Skeletal muscle cell (primary cell): ENCODE results near the gene DPH1.

Source experiments
- DNase-seq: peaks from one replicate; pipeline ENCODE4 v3.0.0-alpha.2; 2010; ENCODE audit warnings: low read depth
- H3K4me3 ChIP-seq: 2 replicates; pipeline ENCODE4 v1.5.1; 2011; ENCODE audit warnings: low read depth, mild to moderate bottlenecking, control low read depth, low read length, moderate library complexity

Gene DPH1

GRCh38 chr17:2057760-2058585 is 28.0 kb downstream of the DPH1 start:
- H3K4me3 ChIP-seq = peak overlapping the region; percentile 42
- no peak for DNase-seq

- peak overlapping the region; percentile 42 for H3K4me3 ChIP-seq
- DNase-seq = no peak
Observed at GRCh38 chr17:2058586-2059546, 28.9 kb downstream of the DPH1 start.

- peak overlapping the region; percentile 42 for H3K4me3 ChIP-seq
- DNase-seq = no peak
Observed at GRCh38 chr17:2059547-2060384, 29.8 kb downstream of the DPH1 start.

GRCh38 chr17:2060385-2060658 is 30.4 kb downstream of the DPH1 start:
- no peak overlapping the region for H3K4me3 ChIP-seq
- no peak for DNase-seq

- no peak overlapping the region for H3K4me3 ChIP-seq
- no peak for DNase-seq
Observed at GRCh38 chr17:2060681-2061440, 30.9 kb downstream of the DPH1 start.

- H3K4me3 ChIP-seq = no peak overlapping the region
Observed at GRCh38 chr17:2061441-2061958, 31.5 kb downstream of the DPH1 start.

GRCh38 chr17:2062571-2063183 is 32.7 kb downstream of the DPH1 start:
- DNase-seq = no peak
- no peak overlapping the region for H3K4me3 ChIP-seq

More at GRCh38 chr17:2061441-2061958, 31.5 kb downstream of the DPH1 start:
- no peak for DNase-seq

GRCh38 chr17:2063261-2064146 is 33.6 kb downstream of the DPH1 start:
- DNase-seq = no peak
- no peak overlapping the region for H3K4me3 ChIP-seq

GRCh38 chr17:2064147-2064489 is 34.2 kb downstream of the DPH1 start:
- no peak for DNase-seq
- no peak overlapping the region for H3K4me3 ChIP-seq

GRCh38 chr17:2064520-2064971 is 34.6 kb downstream of the DPH1 start:
- H3K4me3 ChIP-seq = no peak overlapping the region
- no peak for DNase-seq

- no peak for DNase-seq
- no peak overlapping the region for H3K4me3 ChIP-seq
Observed at GRCh38 chr17:2064980-2065785, 35.2 kb downstream of the DPH1 start.

- no peak overlapping the region for H3K4me3 ChIP-seq
Observed at GRCh38 chr17:2065949-2066400, 36.0 kb downstream of the DPH1 start.

GRCh38 chr17:2067048-2067561 is 37.2 kb downstream of the DPH1 start:
- H3K4me3 ChIP-seq = no peak overlapping the region
- no peak for DNase-seq

More at GRCh38 chr17:2065949-2066400, 36.0 kb downstream of the DPH1 start:
- no peak for DNase-seq

GRCh38 chr17:2067608-2068024 is 37.7 kb downstream of the DPH1 start:
- H3K4me3 ChIP-seq = no peak overlapping the region
- no peak for DNase-seq

GRCh38 chr17:2068031-2068518 is 38.1 kb downstream of the DPH1 start:
- DNase-seq = no peak
- H3K4me3 ChIP-seq = no peak overlapping the region

- no peak for DNase-seq
- H3K4me3 ChIP-seq = no peak overlapping the region
Observed at GRCh38 chr17:2068519-2069051, 38.6 kb downstream of the DPH1 start.
